ELR (cell line): ENCODE data around the gene SNF8.
"Not testable (repeated sequence)": the region's sequence is repeated elsewhere in the genome, so short reads cannot be mapped to it uniquely, and the experiment has no call there.

ENCODE experiments used
- DNase-seq: peaks from one replicate; pipeline ENCODE4 v3.0.0-alpha.2; 2015; ENCODE audit warnings: low read depth

The SNF8 gene, protein sequence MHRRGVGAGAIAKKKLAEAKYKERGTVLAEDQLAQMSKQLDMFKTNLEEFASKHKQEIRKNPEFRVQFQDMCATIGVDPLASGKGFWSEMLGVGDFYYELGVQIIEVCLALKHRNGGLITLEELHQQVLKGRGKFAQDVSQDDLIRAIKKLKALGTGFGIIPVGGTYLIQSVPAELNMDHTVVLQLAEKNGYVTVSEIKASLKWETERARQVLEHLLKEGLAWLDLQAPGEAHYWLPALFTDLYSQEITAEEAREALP

DNA sequence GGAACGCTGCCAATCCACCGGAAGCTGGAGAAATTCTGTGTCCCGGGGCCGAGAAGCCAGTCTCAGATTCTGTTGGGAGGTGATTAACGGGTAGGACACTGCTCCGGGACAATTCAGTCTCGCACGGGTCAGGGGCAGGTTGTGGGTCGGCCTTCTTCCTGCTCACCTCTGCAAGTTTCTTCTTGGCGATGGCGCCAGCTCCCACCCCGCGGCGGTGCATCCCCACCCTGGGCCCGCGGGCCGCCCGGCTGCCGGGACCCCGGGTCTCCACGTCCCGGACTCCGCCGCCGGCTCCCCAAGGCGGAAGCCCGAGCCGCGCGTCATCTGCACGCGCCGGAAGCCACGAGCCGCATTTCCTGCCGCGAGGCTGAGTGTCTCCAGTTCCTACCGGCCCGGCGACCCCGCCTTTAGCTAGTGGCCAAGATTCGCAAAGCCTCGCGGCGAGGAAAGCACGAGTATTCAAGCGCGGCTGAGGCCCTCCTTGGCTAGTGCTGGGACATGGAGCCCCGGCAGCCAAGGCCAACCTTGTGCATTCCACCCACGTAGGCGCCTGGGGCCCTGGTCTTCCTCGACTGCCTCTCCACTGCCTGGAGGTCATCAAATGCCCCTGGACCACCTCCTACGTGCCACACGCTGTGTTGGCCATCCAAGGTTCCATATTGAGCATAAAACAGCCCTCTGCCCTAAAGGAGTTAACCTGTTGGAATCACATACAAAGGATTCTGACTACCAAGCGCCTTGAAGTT, at the start of gene SNF8:
Gene SNF8 (minus strand): TSS at position 328 of the 746 bp plus-strand sequence. CDS start 108 bp downstream, at position 220.
- DNase-seq: peak; percentile 95

DNA sequence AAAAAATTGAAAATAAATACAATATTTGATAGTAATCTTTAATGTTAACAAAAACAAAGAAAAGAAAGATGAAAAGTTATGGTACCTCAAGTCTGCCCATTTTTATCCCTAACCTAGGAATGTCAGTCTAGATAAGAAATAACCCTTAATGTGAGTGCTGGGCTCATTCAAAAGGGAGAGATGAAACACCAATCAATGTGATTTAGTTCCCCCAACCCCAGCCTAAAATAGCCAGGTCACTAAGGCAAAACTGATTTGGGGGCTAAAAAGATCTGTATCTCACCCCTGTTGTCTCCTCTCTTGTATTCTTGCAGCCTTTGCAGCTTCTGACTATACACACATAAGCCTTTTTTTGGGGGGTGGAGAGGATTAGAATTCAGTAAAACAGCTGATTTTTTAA, 49.3 kb upstream of the SNF8 start:
- DNase-seq: no peak

DNA sequence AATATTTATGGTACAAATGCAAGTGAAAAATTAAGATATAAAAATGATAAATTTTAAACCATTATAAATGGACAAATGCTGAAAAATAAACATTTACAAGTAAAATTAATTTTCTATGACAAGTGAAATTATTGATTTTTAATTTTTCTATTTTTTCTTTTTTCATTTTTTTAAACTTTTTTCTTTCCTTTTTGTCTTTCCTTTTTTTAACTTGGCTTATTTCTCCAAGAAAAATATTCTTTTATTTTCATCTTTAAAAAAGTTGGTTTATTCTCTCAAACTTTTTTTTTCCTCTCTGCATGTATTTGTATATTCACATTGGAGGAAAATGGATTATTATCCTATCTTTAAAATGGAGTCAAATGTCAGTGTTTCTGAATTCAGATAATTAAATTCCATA, 48.7 kb upstream of the SNF8 start:
- DNase-seq: no peak

DNA sequence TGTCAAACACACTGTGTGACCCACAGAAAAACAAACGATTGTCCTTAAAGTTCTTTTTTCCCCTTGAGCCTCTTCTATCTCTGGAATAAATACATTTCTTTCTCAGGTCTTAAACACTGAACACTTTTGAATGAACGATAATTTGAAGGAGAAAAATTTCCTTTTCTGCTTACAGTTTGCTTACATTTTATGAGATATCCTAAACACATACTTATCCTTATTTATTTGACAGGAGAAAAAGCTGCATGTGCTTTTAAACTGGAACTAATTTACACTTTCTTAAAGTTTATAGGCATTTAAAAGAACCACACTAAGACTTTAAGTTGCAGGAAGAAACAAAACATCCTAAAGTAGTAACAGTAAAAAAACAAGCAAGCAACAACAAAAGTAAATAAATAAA, 47.8 kb upstream of the SNF8 start:
- no peak for DNase-seq

DNA sequence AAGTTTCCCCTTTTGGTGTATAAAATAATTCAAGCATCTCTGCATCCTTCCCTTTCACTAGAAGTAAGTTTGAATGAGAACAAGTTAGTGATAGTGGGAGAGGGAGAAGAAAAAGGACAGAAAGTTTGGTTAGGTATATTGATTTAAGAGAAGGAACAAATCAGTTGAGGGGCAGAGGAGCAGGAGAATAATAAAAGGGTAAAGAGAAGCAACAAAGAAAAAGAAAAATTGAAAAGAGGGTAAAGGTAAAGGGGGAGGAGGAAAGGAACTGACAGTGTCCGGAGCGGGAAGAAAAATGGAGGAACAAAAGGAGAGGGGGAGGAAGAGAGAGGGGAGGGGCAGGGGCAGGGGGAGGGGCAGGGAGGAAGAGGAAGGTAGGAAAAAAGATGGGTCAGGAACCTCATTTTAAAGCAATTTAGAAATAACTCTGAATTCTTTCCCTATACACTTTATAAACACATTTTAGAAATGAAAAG, 46.3 kb upstream of the SNF8 start:
- DNase-seq: no peak

DNA sequence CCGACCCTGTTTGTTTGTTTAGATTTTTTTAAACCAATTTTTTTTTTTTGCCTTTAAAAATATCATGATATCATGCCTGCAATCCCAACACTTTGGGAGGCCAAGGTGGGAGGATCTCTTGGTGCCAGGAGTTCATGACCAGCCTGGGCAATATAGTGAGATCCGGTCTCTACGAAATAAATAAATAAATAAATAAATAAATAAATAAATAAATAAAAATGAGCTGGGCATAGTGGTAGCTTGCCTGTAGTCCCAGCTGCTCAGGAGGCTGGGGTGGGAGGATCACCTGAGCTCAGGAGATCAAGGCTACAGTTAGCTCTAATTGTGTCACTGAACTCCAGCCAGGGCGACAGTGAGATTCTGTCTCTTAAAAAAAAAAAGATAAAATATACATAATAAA, 44.5 kb upstream of the SNF8 start:
- DNase-seq: no peak

DNA sequence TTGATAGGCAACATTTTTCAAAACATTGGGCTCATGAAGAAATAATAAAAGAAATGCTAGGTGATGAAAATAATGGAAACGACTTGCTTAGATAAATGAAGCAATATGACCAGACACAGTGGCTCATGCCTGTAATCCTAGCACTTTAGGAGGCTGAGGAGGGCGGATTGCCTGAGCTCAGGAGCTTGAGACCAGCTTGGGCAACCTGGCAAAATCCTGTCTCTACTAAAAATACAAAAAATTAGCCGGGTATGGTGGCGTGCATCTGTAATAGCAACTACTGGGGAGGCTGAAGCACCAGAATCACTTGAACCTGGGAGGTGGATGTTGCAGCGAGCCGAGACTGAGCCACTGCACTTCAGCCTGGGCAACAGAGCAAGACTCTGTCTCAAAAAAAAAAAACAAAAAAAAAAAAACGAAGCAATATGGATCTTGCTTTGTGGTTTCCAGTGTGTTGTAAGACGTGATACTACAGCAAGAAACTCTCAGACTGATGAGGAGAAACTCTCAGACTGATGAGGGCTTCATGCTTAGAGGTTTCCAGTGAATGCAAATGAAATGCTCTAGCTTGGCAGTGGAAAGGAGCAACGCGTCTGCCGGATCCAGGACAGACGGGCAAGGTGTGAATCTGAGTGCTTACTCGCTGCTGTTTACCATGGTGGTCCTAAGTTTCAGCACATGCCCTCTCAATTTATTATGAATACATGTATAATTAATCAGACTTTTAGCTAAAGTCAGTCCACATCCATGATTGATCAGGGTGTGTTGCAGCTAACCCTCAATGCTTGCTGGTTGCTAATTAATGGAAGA, 41.0 kb upstream of the SNF8 start:
- no peak for DNase-seq

DNA sequence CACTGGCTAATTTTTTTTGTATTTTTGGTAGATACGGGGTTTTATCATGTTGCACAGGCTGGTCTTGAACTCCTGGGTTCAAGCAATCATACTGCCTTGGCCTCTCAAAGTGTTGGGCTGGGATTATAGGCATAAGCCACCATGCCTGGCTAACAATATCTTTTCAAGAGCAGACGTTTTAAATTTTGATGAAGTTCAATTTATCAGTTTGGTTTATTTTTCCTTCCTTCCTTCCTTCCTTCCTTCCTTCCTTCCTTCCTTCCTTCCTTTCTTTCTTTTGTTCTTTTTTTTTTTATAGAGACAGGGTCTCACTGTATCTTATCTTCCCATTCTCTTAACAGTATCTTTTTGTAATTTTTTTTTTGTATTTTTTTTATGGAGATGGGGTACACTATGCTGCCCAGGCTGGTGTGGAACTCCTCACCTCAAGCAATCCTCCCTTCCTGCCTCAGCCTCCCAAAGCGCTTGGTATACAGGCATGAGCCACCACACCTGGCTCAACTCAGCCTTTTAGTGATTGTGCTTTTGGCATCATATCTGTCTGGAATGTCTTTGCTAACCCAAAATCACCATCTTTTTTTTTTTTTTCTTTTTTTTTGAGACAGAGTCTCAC, 37.4 kb upstream of the SNF8 start:
- DNase-seq: no peak

DNA sequence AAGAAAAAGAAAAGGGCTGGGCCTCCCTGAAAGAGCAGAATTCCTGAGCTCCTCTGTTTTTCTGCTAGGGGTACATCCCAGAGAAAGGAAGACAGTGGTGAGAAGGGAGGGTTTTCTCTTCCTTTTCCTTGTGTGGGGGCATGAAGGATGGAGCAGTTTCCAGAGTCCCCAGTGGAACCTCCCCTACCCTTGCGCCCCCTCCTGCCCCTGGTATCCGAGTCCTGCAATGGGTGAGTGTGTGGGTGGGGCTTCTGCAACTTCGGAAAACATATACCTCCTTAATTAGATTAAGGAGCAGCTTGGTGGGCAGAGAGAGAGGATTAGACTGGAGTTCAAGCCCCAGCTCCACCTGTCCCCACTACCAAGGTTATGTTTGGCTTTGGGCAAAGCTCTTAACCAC, 29.2 kb upstream of the SNF8 start:
- DNase-seq: no peak

DNA sequence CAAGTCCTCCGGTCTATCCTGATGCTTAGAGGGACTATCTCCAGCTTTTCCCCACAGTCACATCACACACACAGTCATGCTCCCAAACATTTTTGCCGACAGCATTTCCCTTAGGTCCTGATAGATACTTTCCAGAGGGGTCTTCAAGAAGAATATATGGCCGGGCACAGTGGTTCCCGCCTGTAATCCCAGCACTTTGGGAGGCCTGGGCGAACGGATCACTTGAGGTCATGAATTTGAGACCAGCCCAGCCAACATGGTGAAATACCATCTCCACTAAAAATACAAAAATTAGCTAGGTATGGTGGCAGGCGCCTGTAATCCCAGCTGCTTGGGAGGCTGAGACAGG, 28.1 kb upstream of the SNF8 start:
- DNase-seq: no peak

DNA sequence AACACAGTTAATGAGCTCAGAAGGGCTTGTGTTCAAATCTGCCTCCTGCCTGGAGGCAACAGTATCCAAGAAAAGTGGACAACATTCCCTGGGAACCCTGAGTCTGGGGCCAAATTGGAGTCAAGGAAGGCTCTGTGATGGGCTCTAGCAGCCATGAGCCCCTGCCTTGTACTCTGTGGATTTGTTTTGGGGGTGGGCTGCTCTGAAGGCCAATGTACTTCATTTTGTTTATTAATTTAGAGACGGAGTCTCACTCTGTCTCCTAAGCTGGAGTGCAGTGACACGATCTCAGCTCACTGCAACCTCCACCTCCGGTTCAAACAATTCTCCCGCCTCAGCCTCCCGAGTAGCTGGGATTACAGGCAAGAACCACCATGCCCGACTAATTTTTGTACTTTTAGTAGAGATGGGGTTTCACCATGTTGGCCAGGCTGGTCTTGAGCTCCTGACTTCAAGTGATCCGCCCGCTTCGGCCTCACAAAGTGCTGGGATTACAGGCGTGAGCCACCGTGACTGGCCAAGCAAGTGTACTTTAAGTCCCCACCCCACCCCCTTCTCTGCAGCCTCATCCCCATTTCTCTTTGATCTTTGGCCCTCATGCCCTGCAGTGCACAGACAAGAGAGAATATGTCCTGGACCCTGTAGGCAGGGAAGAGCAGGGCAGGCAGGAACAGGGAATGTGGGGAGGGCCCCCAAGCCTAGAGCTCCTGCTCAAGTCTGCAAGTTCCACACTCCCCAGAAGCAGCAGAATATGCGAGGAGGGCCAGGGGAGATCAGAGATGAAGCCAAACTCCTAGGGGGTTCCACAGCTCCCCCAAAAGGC, 26.4 kb upstream of the SNF8 start:
- DNase-seq: no peak

DNA sequence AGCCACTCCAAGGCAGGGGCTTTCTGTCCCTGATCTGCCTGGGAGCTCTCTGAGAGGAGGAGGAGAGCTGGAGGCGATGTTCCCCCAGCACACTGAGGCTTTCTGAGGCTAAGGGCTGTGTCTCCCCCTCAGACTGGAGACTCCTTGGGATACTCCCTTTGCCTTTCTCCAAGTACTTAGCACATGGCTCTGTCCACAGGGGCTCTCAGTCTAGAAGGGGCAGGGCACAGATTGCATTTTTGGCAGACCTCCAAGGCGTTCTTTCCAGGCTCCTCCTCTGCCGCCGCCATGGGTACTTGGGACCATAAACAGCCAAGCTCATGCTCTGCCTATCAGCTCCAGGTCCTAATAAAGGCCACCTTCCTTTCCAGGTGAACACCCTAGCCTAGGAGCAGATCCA, 25.6 kb upstream of the SNF8 start:
- no peak for DNase-seq

DNA sequence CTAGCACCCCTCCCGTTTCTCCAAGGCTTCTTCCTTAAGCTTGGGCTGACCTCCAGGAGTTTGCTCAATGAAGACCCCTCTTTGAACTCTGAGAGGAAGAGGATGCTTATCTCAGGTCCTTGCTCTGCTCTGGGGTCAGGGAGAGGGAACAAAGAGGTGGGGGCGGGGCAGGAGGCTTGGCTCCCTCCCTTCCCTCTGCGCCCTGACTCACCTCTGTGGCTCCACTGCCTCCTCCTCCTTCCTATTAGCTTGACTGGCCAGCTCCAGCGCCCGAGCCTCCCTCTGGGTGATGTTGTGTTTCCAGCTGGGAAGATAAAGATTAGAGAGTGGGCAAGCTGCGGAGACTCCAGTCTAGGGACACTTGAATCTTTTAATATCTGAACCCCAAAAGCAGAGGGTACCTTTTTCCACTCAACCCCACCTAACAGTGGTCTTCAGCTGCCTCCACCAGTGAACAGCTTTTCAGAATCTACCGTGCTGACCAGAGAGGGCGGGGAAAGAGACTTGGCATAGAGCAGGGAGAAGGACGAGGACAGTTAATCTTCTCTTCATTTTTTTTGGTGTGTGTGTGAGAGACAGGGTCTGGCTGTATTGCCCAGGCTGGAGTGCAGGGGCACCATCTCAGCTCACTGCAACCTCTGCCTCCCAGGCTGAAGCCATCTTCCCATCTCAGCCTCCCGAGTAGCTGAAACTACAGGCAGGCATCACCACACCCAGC, 17.0 kb upstream of the SNF8 start:
- DNase-seq: peak; percentile 86

DNA sequence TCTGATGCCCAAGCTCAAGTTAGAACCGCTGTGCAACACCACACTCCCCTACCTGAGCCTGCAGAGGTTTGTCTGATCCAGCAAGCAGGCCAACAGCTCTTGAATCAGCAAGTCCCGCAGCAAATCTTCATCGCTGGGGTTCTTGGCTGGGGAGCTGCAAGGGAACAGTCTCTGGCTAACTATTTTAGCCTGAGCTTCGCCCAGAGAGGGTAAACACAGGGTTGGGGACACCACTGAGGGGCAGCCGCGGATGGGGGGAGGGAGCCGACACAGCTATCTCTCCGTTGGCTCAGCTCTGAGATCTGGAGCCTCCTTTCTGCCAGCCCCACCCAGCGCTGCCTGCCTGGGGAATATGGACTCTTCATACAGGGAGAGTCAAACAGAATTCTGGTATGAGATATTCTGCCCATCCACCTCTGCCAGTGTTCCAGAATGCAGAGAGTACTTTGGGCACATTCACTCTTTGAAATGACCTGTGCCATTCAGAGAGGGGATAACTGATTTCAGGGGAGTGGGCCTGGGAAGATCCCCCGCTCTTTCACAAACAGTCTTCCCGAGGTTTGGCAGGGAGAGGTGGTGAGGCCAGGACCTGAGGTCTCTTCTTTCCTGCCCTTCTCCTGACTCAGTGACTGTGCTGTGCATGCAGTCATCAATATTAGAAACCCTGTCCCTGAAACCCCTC, 16.3 kb upstream of the SNF8 start:
- DNase-seq: no peak

DNA sequence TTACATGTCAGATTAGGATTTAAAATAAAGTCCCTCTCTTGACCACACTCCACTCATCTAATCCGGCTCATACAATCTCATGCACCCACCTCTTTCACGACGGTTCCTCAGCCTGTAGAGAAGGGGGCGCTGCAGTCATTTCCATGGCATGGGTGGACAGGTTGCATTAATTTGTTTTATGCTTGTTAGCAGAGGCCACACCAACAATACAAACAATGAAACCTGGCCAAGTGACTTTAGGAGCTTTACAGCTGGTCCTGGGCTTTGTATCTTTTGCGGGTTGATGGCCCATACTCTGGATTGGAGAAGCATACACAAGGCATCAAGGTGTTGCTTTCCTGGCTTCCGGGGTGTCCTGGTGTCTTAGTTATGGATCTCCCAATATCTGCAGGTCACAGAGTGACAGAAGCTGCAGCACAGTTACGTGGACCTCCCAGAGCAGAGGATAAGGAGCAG, 9.7 kb upstream of the SNF8 start:
- DNase-seq: peak; percentile 79

DNA sequence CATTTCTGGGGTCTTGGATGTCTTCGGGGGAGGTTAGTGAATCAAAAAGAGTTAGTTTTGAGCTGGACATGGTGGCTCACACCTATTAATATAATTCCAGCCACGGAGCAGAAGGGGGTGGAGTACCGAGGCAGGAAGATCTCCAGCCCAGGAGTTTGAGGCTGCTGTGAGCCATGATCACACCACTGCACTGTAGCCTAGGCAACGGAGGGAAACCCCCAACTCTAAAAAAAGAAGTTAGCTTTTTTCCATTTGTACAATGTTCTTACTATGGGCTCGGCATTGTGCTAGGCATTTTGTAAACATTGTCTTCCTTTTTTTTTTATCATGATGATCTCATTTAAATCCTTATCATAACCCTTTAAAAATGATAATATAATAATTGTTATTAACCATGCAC, 8.3 kb upstream of the SNF8 start:
- DNase-seq: no peak

DNA sequence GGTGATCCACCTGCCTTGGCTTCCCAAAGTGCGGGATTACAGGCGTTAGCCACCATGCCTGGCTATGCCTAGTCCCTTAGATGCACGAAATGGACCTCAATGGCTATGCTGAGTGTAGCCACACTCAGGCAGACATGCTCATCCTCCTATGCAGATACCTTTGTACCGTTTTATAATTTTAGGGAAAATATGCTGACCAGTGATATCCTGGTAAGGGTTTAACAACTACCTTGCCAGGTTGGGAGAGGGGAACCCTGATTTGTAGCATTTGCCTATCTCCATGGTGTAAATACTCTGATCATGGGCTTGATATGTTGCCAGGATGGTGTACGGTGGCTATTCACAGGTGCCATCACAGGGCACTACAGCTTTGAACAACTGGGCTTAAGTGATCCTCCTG, 6.9 kb upstream of the SNF8 start:
- DNase-seq: no peak

DNA sequence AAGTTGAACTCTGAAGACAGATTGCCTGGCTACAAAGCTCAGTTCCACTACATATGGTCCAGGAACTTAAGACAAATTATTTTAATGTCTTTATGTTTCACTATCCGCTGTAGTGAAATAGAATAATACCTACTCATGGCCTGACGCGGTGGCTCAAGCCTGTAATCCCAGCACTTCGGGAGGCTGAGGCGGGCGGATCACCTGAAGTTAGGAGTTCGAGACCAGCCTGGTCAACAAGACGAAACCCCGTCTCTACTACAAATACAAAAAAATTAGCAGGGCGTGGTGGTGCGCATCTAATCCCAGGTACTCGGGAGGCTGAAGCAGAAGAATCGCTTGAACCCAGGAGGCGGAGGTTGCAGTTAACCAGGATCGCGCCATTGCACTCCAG, 614 bp upstream of the SNF8 start:
- DNase-seq: not testable (repeated sequence)

DNA sequence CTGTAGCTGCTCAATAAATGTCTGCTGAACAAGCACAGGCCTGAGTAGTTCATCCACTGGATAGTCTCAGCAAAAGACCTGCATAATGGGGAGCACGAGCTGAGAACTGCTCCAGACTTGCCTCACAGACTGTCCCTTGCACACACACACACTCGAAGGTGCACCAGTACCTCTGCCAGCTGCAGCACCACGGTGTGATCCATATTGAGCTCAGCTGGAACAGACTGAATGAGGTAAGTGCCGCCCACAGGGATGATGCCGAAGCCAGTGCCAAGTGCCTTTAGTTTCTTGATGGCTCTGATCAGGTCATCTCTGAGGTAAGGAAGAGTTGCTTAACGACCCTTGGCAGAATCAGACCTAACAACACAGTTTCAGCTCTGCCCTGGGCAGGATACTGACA, 11.6 kb downstream of the SNF8 start:
- no peak for DNase-seq

DNA sequence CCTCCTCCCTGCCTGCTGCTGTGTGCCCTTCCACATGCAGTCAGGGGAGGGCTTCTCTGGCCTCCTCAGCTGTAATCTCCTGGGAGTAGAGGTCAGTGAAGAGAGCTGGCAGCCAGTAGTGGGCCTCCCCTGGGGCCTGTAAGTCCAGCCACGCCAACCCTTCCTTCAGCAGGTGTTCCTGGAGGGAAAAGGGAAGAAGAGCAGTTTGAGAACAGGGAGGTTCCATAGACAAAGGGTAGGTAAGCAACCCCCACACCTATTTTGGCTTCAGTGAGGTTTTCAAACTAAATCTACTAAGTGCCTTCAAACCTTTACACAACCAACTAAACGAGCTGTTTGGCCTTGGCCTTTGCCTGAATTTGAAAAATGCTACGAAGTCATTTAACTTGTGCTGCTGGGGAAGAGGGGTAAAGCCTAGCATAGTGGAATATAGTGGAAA, 14.2 kb downstream of the SNF8 start:
- DNase-seq: no peak
